GM18907 (cell line): ENCODE measurements around the gene ZNF436.
A peak's percentile ranks its signal among the peaks of the same experiment; 100 is the strongest.
"Not testable (repeated sequence)": the region's sequence is repeated elsewhere in the genome, so short reads cannot be mapped to it uniquely, and the experiment has no call there.

ENCODE experiments used
- ATAC-seq: cut with Tn5 transposase; IDR thresholded peaks from one replicate; pipeline ENCODE4 v1.9.1; 2021; ENCODE audit warnings: mild to moderate bottlenecking, moderate library complexity; ENCODE audit not compliant: unreplicated experiment

Gene ZNF436

GRCh38 chr1:23393706-23394105 lies 24.1 kb upstream of the ZNF436 start:
- no peak for ATAC-seq

- ATAC-seq = no peak
These were observed 22.7 kb upstream of the ZNF436 start for GRCh38 chr1:23392125-23392855.

- ATAC-seq = no peak
These were observed 20.2 kb upstream of the ZNF436 start for GRCh38 chr1:23389837-23390321.

- ATAC-seq = no peak
These were observed 17.9 kb upstream of the ZNF436 start for GRCh38 chr1:23387494-23387893.

- ATAC-seq = no peak
These were observed 15.5 kb upstream of the ZNF436 start for GRCh38 chr1:23385119-23385621.

DNA sequence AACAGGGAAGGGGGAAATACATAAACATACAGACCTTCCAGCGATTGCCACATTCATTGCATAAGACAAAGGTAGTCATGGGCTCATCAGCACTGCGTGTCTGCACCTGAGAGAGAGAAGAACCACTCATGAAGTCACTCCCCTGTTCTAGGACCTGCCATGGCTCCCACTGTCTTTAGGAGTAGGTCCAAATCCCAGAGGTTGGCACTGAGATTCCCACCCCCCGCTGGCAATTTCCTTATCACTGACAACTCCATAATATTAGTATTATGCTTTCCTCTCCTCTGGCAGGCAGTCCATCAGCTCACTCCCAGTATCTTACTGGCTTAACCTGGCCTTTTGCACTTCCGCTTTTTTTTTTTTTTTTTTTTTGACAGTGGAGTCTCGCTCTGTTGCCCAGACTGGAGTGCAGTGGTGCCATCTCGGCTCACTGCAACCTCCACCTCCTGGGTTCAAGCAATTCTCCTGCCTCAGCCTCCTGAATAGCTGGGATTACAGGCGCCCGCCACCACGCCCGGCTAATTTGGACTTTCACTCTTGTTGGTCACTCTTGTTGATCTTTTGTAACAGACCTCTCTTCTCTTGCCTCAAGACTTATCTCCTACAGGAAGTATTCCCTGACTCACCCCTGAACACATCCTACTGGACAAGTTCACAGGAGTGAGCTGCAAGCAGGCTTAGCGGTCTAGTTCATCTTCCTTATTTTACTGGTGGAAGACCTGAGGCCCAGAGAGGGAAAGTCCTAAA lies 14.8 kb upstream of the ZNF436 start:
- ATAC-seq = no peak

- ATAC-seq = no peak
These were observed 14.1 kb upstream of the ZNF436 start for GRCh38 chr1:23383577-23384311.

GRCh38 chr1:23381233-23381885 lies 11.7 kb upstream of the ZNF436 start:
- ATAC-seq = no peak

DNA sequence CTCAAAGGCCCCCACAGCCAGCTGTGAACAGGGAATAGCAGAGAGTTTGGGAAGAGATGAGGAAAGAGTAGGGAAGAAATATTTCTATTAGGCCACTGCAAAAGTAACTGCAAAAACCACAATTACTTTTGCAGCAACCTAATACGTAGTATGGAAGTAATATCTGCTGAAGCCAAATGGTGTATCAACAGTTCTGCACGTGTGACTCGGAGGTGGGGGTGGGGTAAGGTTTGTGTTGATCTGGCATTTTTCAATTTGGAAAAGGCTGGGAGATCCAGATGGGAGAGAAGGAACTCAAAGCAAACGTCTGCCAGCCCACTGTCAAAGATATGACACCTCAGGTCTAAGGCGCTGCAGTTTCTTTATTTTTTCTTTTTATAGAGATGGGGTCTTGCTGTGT lies 11.1 kb upstream of the ZNF436 start:
- no peak for ATAC-seq

GRCh38 chr1:23380236-23380635 lies 10.6 kb upstream of the ZNF436 start:
- not testable (repeated sequence) for ATAC-seq

DNA sequence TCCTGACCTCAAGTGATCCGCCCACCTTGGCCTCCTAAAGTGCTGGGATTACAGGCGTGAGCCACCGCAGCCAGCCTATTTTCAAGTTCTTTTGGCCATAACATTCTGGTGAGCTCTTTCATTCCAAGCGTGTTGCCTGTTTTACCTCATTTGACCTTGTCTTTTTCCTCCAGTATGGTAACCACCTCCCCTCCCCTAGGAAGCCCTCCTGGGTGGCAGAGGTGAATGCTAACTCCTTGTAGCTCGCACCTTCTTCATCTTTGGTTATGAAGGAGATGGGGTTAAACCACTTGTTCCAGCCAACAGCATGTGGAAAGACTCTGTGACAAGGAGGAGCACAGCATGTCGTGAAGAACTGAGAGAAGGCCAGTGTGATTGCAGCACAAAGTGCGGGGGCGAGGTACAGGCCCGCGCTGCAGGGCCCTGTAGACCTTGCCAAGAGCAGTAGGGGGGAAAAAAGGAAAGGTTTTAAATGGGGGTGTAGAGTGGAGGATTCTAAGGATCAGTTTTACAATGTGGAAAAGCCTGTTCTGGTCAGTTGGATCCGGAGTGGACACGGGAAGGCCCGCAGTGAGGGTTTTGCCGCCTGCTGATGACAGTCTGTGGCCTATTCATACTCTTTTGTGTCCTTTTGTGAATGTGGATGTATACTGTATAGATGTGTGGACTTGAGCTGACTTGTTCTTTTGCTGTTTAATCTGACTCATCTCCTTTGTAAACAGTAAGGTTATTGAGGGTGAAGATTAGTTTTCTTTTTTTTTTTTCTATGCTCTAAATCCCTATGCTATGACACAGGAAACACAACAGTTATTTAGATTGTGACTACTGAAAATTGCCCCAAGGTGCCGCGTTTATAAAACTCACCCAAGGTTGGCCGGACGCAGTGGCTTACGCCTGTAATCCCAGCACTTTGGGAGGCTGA lies 7.5 kb upstream of the ZNF436 start:
- no peak for ATAC-seq

DNA sequence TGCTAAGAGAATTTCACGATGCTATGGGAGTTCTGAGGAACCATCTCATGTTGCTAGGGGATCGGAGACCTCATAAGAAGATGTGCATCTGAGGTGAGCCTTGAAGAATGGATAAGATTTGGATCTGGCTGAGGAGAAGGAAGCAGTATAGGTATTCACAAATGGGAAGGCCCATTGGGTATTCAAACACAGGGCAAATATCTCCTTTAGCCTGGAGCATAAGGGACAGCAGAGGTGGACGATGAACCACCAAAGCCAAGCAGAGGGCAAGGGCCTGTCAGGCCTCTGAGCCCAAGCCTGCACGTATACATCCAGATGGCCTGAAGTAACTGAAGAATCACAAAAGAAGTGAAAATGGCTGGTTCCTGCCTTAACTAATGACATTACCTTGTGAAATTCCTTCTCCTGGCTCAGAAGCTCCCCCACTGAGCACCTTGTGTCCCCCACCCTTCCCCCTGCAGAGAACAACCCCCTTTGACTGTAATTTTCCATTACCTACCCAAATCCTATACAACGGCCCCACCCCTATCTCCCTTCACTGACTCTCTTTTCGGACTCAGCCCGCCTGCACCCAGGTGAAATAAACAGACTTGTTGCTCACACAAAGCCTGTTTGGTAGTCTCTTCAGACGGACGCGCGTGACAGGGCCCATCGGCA lies 4.6 kb upstream of the ZNF436 start:
- ATAC-seq = not testable (repeated sequence)

GRCh38 chr1:23371987-23372880 lies 2.6 kb upstream of the ZNF436 start:
- no peak for ATAC-seq

GRCh38 chr1:23370709-23371584 lies 1.3 kb upstream of the ZNF436 start:
- ATAC-seq = no peak

- no peak for ATAC-seq
These were observed 683 bp upstream of the ZNF436 start for GRCh38 chr1:23370330-23370708.

DNA sequence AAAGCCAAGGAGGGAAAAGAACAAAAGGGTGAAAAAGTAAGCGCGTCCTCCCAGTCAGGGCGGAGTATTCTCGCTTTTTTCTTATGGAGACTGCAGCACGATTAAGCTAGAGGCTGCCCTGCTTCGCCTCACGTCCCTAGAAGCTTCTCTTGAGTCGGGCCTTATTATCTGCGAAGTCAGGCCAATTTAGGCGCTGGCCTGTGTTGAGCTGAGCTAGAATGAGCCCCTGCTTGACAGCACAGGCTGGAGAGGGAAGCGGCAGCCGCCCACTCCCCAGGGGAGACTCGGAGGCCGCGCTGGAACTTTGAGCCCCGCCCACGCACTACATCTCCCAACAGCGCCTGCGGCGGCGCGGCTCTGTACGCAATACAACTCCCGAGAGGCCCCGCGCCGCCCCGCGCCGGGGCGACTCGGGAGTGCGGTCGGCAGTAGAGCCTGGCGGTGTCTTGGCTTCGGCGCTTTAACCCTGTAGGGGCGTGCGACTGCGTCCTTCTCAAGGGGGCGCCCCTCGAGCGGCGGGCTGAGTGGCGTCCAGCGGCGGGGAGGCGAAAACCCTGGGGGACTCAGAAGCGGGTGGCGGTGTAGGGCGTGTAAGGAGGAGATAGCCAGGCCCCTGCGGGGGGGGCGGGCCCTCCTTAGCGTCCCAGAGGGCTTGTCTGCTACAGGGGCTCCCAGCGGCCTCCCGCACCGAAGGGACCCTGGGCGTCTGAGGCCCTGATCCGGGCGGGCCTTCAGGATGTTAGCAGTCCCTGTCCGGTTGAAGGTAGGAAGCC lies 888 bp downstream of the ZNF436 start:
- ATAC-seq = peak; percentile 71
